Occipital lobe (tissue), 2 donors: ENCODE measurements around the gene SPSB1. TPM values are rescaled to one million over a fixed set of nuclear protein-coding genes. Genes with fewer than 3 reads are reported as not detected.

ENCODE experiments used
- DNase-seq: peaks from one replicate; lab custom pipeline; 2025; lab: John Stamatoyannopoulos, UW
- total RNA-seq: library from RNA; depleted of rRNA; stranded (reverse); fragments of >200 nt; gene quantifications from one replicate; pipeline ENCODE4 v1.2.3, GENCODE V29; 2014

Gene SPSB1
- total RNA-seq, 1 donor from 2014 or later: 2.3 TPM

GRCh38 chr1:9341301-9341845 lies 48.7 kb downstream of the SPSB1 start:
- DNase-seq: no peak

- no peak for DNase-seq
These were observed 50.6 kb downstream of the SPSB1 start for GRCh38 chr1:9343269-9343668.

GRCh38 chr1:9344426-9345200 lies 51.9 kb downstream of the SPSB1 start:
- no peak for DNase-seq

- no peak for DNase-seq
These were observed 52.8 kb downstream of the SPSB1 start for GRCh38 chr1:9345471-9345870.

GRCh38 chr1:9345922-9346321 lies 53.2 kb downstream of the SPSB1 start:
- no peak for DNase-seq

GRCh38 chr1:9346566-9346965 lies 53.9 kb downstream of the SPSB1 start:
- no peak for DNase-seq

GRCh38 chr1:9347095-9347850 lies 54.6 kb downstream of the SPSB1 start:
- no peak for DNase-seq

GRCh38 chr1:9349331-9349851 lies 56.7 kb downstream of the SPSB1 start:
- DNase-seq: no peak

GRCh38 chr1:9350013-9350908 lies 57.6 kb downstream of the SPSB1 start:
- no peak for DNase-seq

- no peak for DNase-seq
These were observed 58.3 kb downstream of the SPSB1 start for GRCh38 chr1:9350960-9351359.

GRCh38 chr1:9351654-9352271 lies 59.1 kb downstream of the SPSB1 start:
- DNase-seq: no peak

GRCh38 chr1:9352377-9353134 lies 59.9 kb downstream of the SPSB1 start:
- DNase-seq: no peak

- DNase-seq: no peak
These were observed 62.8 kb downstream of the SPSB1 start for GRCh38 chr1:9355503-9355902.

GRCh38 chr1:9356021-9356420 lies 63.3 kb downstream of the SPSB1 start:
- DNase-seq: no peak

- DNase-seq: no peak
These were observed 64.3 kb downstream of the SPSB1 start for GRCh38 chr1:9356829-9357466.

GRCh38 chr1:9357958-9358357 lies 65.3 kb downstream of the SPSB1 start:
- DNase-seq: no peak

GRCh38 chr1:9360371-9361064 lies 67.8 kb downstream of the SPSB1 start:
- no peak for DNase-seq

GRCh38 chr1:9361630-9362260 lies 69.1 kb downstream of the SPSB1 start:
- DNase-seq: no peak

- DNase-seq: no peak
These were observed 69.8 kb downstream of the SPSB1 start for GRCh38 chr1:9362488-9362887.
